Uterine smooth muscle cell (primary cell): ENCODE results near the gene SLC8A2. TPM values are rescaled to one million over a fixed set of nuclear protein-coding genes. Genes with fewer than 3 reads are reported as not detected.

ENCODE experiments used
- total RNA-seq: library from RNA; depleted of rRNA; stranded (reverse); fragments of >200 nt; gene quantifications from 2 replicates; pipeline ENCODE4 v1.2.3, GENCODE V29; 2014

Gene SLC8A2, protein sequence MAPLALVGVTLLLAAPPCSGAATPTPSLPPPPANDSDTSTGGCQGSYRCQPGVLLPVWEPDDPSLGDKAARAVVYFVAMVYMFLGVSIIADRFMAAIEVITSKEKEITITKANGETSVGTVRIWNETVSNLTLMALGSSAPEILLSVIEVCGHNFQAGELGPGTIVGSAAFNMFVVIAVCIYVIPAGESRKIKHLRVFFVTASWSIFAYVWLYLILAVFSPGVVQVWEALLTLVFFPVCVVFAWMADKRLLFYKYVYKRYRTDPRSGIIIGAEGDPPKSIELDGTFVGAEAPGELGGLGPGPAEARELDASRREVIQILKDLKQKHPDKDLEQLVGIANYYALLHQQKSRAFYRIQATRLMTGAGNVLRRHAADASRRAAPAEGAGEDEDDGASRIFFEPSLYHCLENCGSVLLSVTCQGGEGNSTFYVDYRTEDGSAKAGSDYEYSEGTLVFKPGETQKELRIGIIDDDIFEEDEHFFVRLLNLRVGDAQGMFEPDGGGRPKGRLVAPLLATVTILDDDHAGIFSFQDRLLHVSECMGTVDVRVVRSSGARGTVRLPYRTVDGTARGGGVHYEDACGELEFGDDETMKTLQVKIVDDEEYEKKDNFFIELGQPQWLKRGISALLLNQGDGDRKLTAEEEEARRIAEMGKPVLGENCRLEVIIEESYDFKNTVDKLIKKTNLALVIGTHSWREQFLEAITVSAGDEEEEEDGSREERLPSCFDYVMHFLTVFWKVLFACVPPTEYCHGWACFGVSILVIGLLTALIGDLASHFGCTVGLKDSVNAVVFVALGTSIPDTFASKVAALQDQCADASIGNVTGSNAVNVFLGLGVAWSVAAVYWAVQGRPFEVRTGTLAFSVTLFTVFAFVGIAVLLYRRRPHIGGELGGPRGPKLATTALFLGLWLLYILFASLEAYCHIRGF
- under 0.01 TPM in 1 of 2 replicates, not detected in the other for total RNA-seq

GRCh38 chr19:47471733-47472457 is at the start of gene SLC8A2:
TSS of gene SLC8A2 (minus strand) at chr19:47471893. CDS start at chr19:47466403, 5,490 bp downstream.

DNA sequence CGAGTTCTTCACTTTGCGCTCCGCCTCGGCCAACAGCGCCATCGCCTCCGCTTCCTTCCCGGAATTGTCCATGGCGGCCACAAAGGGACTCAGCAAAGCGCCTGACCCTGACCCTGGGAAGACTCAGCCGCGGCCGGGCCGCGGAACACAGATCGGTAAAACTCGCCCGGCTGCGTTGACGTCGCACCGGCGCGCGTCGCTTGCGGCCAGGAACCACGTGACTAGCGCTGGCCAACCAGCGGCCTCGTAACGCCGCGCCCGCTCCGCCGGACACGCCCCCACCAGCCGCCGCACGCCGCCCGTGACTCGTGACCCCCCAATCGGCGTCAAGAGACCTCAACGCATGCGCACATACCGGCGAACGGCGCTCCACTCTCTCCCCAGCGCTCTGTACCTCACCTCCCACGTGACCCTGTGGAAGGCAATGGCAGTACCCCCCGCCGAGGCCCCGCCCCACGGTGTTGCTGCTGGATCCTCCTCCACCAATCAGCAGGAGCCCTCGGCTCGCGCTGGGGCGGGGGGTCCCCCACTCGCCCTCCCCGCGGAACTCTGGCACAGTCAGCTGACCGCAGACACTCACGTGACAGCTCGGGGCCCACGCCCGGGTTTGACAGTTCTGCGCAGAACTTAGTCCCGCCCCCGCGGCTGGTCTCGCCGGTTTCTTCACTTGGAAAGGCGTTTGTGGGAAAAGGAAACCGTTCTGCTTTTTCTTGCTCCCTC is 43.3 kb upstream of the SLC8A2 start, which contains the start of gene NAPA:
Gene NAPA, minus strand, starts transcription at position 195 of the 720 bp plus-strand sequence. Its CDS starts 123 bp downstream, at position 72.

DNA sequence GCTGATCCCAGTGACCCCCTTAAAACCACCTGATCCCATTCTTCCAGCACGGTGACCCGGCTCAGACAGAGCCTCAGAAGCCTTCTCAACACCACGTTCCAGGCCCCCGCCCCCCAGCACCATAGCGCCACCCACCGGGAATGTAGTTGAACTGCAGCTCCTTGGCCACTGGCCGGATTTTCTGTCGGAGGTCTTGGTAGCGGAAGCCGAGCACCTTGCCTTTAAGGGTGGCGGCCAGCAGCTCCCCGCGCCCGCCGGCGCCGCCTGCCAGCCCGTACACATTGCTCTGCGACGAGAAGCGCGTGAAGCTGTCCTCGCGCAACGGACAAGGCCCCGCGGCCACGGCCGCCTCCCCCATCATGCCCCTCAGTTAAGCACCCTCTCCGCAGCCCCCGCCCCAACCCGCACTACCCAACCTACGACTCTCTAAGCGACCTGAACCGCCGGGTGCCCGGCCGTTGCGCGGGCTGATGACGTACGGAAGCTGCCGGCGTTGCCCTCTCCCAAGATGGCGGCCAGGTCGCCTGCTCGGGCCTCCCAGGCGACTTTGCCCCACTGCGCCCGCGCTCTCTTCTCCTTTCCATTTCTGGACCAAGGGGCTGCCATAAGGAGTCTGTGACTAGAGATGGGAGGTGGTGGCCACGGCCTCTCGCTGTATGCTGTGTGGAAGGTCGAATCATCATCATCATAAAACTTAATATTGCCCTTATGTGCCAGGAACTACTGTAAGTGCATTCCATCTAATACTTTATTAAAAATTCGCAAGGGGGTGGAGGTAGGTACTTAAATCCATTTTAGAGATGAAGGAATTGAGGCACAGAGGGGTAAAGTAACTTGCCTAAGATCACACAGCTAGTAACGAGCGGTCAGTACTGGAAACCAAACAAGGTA is 12.4 kb upstream of the SLC8A2 start, which contains the start of gene KPTN:
Gene KPTN, minus strand, starts transcription at position 420 of the 891 bp plus-strand sequence. Its CDS starts 59 bp downstream, at position 361.

DNA sequence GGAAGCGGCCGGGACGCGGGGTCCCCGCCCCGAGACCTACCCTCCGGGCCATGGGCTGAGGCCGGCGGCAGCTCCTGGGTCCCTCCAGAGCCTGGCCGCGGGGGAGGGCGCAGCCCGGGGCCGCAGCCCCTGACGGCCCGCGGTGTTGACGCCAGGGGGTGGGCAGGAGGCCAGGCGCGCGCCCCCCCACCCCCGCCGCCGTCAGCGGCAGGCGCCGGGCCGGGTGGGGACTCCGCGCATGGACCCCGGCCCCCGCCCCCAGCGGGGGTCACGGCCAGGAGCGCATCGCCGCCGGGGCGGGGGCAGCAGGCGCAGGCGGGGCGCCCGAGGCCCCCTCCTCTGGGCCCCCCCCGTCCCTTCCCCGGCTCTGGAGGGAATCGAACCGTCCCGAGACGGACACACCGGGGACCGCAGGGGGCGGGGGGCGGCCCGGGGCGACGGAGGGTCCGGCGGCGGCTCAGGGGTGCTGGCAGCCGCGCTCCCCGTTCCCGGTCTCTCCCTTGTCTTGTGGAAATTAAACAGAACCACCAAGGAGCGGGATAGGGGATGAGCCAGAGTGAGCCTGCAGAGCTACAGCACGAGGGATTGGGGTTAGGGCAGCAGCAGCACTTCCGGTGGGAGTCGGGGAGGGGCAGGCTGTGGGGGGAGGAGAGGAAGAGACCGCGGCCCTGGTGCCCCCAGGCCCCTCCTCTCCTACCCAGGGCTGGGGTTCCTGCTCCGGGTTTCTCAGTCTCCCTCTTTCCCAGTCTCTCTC is 52.5 kb downstream of the SLC8A2 start, which contains the start of gene MEIS3:
Gene MEIS3, minus strand, starts transcription at position 498 of the 754 bp plus-strand sequence. Its CDS starts 446 bp downstream, at position 52.

Other genes starting within 250 kb of the SLC8A2 start
- gene BBC3, start 240.7 kb downstream of the SLC8A2 start, total RNA-seq = 12.2 and 27.0 TPM in 2 replicates
- gene CCDC9, start 215.4 kb downstream of the SLC8A2 start, total RNA-seq = 9.5 and 13.2 TPM in 2 replicates
- gene INAFM1, start 197.0 kb downstream of the SLC8A2 start, total RNA-seq = 2.4 and 3.1 TPM in 2 replicates
- gene C5AR1, start 162.0 kb downstream of the SLC8A2 start, total RNA-seq = 0.12 and 0.66 TPM in 2 replicates
- under 0.01 TPM in 1 of 2 replicates, not detected in the other for gene C5AR2, start 139.7 kb downstream of the SLC8A2 start, total RNA-seq
- gene DHX34, start 122.6 kb downstream of the SLC8A2 start, total RNA-seq = 12.3 and 15.6 TPM in 2 replicates
- gene MEIS3, start 52.4 kb downstream of the SLC8A2 start, total RNA-seq = 67.5 and 99.3 TPM in 2 replicates
- gene KPTN, start 12.3 kb upstream of the SLC8A2 start, total RNA-seq = 4.0 and 5.9 TPM in 2 replicates
- gene NAPA, start 43.2 kb upstream of the SLC8A2 start, total RNA-seq = 79.2 and 85.4 TPM in 2 replicates
- 0.12 and 0.44 TPM in 2 replicates for gene ZNF541, start 101.3 kb upstream of the SLC8A2 start, total RNA-seq
- 7.6 and 7.9 TPM in 2 replicates for gene BICRA, start 137.2 kb upstream of the SLC8A2 start, total RNA-seq
- 126 and 164 TPM in 2 replicates for gene EHD2, start 241.5 kb upstream of the SLC8A2 start, total RNA-seq